HG02798 (cell line): Measurements from ENCODE around the gene PTCD1.
"Not testable (repeated sequence)": the region's sequence is repeated elsewhere in the genome, so short reads cannot be mapped to it uniquely, and the experiment has no call there.

Experiments used
- ATAC-seq: cut with Tn5 transposase; IDR thresholded peaks from one replicate; pipeline ENCODE4 v1.9.1; 2021; ENCODE audit warnings: mild to moderate bottlenecking; ENCODE audit not compliant: unreplicated experiment, poor library complexity

Gene PTCD1

GRCh38 chr7:99451936-99452335 lies 13.3 kb upstream of the PTCD1 start:
- no peak for ATAC-seq

- no peak for ATAC-seq
These were observed 10.7 kb upstream of the PTCD1 start for GRCh38 chr7:99449326-99449725.

- no peak for ATAC-seq
These were observed 10.3 kb upstream of the PTCD1 start for GRCh38 chr7:99448855-99449254.

GRCh38 chr7:99447943-99448342 lies 9.3 kb upstream of the PTCD1 start:
- no peak for ATAC-seq

GRCh38 chr7:99446096-99446495 lies 7.5 kb upstream of the PTCD1 start:
- no peak for ATAC-seq

GRCh38 chr7:99440195-99440594 lies 1.6 kb upstream of the PTCD1 start:
- no peak for ATAC-seq

GRCh38 chr7:99437946-99438572 lies 539 bp downstream of the PTCD1 start:
- no peak for ATAC-seq

- no peak for ATAC-seq
These were observed 5.4 kb downstream of the PTCD1 start for GRCh38 chr7:99433158-99433557.

- not testable (repeated sequence) for ATAC-seq
These were observed 6.7 kb downstream of the PTCD1 start for GRCh38 chr7:99431756-99432540.

- no peak for ATAC-seq
These were observed 8.8 kb downstream of the PTCD1 start for GRCh38 chr7:99429756-99430155.

- no peak for ATAC-seq
These were observed 9.5 kb downstream of the PTCD1 start for GRCh38 chr7:99428972-99429566.

- no peak for ATAC-seq
These were observed 13.5 kb downstream of the PTCD1 start for GRCh38 chr7:99424932-99425730.

- ATAC-seq: no peak
These were observed 16.0 kb downstream of the PTCD1 start for GRCh38 chr7:99422625-99423024.

GRCh38 chr7:99422186-99422585 lies 16.4 kb downstream of the PTCD1 start:
- no peak for ATAC-seq

- ATAC-seq: no peak
These were observed 17.6 kb downstream of the PTCD1 start for GRCh38 chr7:99420986-99421385.

GRCh38 chr7:99420213-99420612 lies 18.4 kb downstream of the PTCD1 start:
- ATAC-seq: no peak

- no peak for ATAC-seq
These were observed 19.1 kb downstream of the PTCD1 start for GRCh38 chr7:99419323-99420021.

- no peak for ATAC-seq
These were observed 20.3 kb downstream of the PTCD1 start for GRCh38 chr7:99418260-99418659.

GRCh38 chr7:99415513-99416127 lies 23.0 kb downstream of the PTCD1 start:
- not testable (repeated sequence) for ATAC-seq

- no peak for ATAC-seq
These were observed 28.0 kb downstream of the PTCD1 start for GRCh38 chr7:99410635-99411034.
